GM12891 (cell line): ENCODE measurements around the gene ARHGEF19.

ENCODE experiments used
- PAX5 ChIP-seq: IDR thresholded peaks from 2 replicates; pipeline ENCODE4 v1.6.1; 2011; ENCODE audit warnings: low read length, moderate library complexity, mild to moderate bottlenecking; ENCODE audit not compliant: insufficient read depth, severe bottlenecking
- POLR2A ChIP-seq: IDR thresholded peaks from 2 replicates; pipeline ENCODE4 v1.6.1; 2011; ENCODE audit warnings: low read depth, low read length, control low read depth
- POLR2AphosphoS5 ChIP-seq: IDR thresholded peaks from 2 replicates; pipeline ENCODE4 v1.6.1; 2011; ENCODE audit warnings: low read depth, low read length, control low read depth
- SPI1 ChIP-seq: IDR thresholded peaks from 2 replicates; pipeline ENCODE4 v1.6.1; 2011; ENCODE audit warnings: low read depth, low read length, control low read depth
- TAF1 ChIP-seq: IDR thresholded peaks from 2 replicates; pipeline ENCODE4 v1.6.1; 2011; ENCODE audit warnings: low read depth, low read length, control low read depth

GRCh38 chr1:16254263-16254928 is 41.9 kb upstream of the ARHGEF19 start:
- no peak for TF ChIP-seq POLR2A
- TF ChIP-seq POLR2AphosphoS5, result no peak
- no peak for TF ChIP-seq TAF1
- no peak for TF ChIP-seq SPI1
- TF ChIP-seq PAX5, result no peak
